Stimulated activated CD8-positive, alpha-beta memory T cell treated with anti-CD3 and anti-CD28 coated beads, Interleukin-7, amount 100 ng/mL, for 1 hour (primary cell): ENCODE measurements around the gene OR6M1.

Source experiments
- DNase-seq, 2 donors: peaks; one replicate each; pipeline ENCODE4 v3.0.0-alpha.2; 2020; ENCODE audit warnings: low read depth in 2 of 2

OR6M1 gene

DNA sequence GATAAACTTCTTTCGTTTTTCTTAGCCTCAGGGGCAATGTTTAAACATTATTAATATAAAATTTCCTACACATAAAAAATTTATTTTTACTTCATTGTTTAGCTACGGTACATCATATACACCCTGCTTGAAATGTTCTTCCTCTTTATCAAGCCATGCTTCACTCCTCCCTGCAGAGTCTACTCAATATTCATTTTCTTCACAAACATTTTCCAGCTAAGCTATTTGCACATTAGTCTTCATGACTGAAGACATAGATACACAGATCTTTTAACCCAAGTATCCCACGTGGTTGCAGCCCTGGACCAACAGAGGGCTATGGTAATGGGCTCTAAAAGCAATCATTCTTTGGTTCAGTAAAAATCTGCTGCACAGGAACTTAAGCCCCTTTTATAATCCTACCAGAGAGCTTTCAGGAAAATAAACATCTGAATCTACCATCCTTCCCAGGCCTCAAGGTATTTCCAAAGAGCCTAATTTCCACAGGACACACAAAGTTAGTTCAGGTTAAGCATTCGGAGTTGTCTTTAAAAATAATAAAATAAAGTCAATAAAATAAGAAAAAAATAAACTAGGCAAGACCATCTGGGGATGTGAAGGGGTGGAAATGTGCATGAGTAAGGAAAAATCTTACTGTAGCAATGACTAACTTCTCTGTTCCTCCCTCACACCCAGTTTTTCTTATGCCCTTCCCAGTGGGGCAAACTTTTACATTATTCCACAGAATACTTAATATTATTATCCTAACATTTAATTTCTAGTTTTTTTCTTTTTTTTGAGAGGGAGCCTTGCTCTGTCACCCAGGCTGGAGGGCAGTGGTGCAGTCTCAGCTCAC is 30.2 kb downstream of the OR6M1 start:
- DNase-seq = no peak

DNA sequence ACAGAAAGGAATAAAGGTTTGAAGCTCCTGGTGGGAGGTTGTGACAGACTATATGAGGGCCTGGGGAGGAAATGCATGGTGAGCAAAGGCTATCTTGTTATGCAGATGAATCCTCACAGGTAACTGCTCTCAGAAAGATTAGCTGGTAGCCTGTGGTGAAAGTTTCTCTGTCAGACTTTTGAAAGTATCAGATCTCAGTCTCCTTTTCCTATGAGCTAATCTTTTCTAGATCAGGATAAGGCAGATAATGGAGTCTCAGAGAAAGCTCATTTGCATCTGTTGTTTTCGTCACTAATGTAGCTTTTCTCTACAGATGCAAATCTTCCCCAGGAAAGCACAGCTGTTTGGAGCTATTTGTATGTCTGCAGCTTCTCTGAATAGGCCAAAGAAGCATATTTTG is 30.9 kb downstream of the OR6M1 start:
- DNase-seq = no peak

DNA sequence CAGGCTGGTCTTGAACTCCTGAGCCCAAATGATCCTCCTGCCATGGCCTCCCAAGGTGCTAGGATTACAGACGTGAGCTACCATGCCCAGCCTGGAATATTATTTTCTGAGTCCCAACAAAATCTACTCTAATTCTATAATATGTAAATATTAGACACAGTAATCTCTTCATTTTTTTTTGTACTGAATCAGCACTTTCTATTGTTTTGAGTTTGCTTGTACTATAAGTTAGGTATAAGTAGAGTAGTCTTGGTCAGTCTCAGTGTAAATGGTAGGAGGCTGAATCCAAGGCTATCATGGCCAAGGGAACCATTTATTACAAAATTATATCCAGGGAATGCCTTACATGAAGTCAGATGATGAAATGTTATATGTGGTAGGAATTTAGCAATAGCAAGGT is 32.2 kb downstream of the OR6M1 start:
- DNase-seq = no peak

DNA sequence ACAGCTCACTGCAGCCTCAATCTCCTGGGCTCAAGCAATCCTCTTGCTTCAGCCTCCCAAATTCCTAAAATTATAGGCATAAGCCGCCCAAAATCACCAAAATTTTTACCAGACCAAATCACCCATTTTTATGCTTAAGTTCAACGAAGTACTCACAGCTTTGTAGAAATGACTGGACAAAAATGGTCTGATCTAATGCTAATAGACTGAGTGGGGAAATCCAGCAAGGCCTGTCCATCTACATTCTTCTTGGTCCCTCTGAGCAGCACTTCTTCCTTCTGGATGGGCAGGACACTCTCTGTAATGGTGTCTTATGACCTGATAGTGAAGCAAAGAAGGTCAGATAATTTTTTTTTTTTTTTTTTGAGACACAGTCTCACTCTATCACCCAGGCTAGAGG is 33.1 kb downstream of the OR6M1 start:
- no peak for DNase-seq

DNA sequence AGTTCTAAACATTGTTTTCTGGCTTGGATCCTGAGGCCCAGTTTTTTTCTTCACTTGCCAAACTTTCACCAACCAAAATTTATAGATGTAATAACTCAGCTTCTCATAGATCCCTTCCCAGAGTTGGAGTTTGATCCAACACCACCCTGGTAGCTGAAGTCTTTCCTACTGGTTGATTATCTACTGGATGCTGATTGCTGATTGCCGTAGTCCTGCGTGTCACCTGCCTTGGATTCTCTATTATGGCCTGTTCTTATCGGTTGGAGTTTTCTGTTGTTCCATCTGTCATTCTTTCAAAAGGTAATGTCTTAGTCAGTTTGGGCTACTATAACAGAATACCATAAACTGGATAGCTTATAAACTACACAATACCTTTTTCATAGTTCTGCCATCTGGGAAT is 34.5 kb downstream of the OR6M1 start:
- DNase-seq = no peak

DNA sequence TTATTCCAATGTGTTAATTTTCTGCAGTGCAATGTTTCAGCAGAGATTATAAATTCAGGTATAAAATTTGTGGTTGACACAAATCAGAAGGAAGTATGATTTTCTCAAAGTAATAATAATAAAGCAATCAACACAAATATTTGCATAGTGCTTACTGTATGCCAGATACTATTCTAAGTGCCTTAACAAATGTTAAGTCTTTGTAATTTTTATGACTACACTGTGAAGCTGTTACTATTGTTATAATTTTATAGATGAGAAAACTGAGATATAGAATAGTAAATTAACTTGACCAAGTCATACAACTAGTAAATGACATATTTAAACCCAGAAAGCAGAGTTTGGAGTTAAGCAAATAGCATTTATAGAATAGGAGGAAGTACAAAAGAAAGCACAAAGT is 35.4 kb downstream of the OR6M1 start:
- no peak for DNase-seq

DNA sequence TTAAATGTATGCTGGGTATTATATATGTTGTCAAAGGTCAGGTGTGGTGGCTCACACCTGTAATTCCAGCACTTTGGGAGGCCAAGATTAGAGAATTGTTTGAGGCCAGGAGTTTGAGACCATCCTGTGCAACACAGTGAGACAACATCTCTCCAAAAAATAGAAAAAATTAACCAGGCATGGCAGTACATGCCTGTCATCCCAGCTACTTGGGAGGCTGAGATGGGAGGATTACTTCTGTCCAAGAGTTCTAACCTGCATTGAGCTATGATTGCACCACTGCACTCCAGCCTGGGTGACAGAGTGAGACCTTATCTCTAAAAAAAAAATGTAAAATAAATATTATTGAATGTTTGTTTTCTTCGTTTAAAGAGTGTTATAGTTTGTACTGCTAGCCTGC is 40.5 kb downstream of the OR6M1 start:
- DNase-seq = no peak

DNA sequence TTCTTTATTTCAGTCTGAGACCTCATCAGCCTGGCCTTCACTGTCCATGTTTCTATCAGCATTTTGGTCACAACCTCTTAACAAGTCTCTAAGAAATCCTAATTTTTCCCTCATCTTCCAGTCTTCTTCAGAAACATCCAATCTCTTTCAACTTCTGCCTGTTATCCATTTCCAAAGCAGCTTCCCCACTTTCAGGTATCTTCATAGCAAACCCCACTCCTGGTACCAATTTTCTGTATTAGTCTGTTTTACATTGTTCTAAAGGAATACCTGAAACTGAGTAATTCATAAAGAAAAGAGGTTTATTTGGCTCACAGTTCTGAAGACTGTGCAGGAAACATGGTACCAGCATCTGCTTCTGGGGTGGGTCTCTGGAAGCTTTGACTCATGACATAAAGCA is 43.7 kb downstream of the OR6M1 start:
- no peak for DNase-seq

DNA sequence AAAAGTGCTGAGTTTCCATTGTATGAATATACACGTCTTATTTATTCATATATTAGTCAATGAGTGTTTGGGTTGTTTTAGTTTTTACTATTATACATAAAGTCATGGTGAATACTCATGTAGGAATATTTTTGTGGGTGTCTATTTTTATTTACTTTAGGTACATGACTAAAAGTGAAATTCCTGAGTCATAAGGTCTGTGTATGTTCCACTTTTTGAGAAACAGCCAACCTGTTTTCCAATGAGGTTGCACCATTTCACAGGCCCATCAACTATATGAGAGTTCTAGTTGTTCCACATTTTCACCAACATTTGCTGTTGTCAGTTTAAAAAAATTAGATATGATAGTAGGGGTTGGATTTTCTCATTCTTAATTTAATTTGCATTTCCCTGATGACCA is 45.3 kb downstream of the OR6M1 start:
- no peak for DNase-seq

DNA sequence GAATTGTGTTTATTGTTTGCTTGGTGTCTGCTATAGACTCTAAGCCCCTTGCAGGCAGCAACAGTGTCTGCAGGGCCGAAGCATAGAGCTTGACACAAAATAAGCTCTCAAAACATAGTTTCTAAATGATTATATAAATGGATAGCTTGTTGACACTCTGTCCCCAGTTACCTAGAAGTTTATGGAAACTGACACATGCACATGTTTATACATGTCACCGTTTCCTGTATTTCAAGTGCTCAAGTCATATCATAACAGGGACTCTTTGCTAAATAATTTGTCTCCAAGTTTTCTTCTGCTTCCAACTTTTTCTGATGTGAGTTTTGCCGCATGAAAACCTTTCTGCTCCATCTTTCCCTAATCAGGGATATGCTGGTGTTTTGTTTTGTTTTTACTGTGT is 48.2 kb downstream of the OR6M1 start:
- no peak for DNase-seq

DNA sequence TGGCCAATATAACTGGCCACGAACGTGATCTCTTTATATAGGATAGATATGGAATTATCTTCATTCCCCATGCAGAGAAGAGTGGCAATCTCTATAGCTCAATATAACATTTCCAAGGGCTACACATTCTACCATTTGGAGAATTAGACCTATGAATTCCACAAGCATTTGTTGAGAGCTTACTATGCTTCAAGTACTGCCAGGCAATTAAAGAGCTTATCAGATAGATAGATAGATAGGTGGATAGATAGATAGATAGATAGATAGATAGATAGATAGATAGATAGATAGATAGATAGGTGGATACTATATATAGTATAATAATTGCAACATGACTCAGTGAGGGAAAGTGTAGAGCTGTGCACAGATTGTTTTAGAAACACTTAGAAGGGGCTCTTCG is 50.3 kb downstream of the OR6M1 start:
- DNase-seq = no peak
